Measurements from ENCODE around the gene PM20D2.

DNA sequence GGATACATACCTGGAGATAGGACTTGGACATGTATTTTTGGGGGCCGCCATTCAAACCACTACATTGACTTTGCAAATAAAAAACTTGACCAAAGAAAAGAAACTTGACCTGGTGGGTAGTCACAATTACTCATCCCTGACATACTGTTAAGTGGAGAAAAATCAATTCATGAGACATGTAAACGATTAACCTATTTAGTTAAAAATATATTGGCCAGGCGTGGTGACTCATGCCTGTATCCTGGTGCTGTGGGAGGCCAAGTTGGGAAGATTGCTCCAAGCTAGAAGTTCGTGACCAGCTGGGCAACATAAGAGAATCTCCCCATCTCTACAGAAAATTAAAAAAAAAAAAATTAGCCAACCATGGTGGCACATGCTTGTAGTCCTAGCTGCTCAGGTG is 25.5 kb upstream of the PM20D2 start:
- no peak for TF ChIP-seq CTCF (IDR thresholded peaks at IDR 0.05)
- no peak for TF ChIP-seq POLR2AphosphoS5 (IDR thresholded peaks at IDR 0.05)
- no peak for TF ChIP-seq POLR2A (IDR thresholded peaks at IDR 0.05)
- no peak for TF ChIP-seq EP300 (IDR thresholded peaks at IDR 0.05)
